ENCODE data around the gene COL1A1. TPM values are rescaled to one million over a fixed set of nuclear protein-coding genes. Genes with fewer than 3 reads are reported as not detected.

The COL1A1 gene
- total and polyA plus RNA-seq, 2 of the 13 experiments (the other 11 are each of a cell fraction or from before 2014, with no cell fraction given) = 0.05 TPM; not detected in 1

- no TSS peak for BruUV-seq (replicated peaks)
- no peak overlapping the region for H3K9ac ChIP-seq (ENCODE audit: insufficient read depth, low read depth, low read length)
- CTCF ChIA-PET (ENCODE audit: low intra/inter-chr PET ratio, low total read pairs) = interaction anchor here (0.7 to 4.0 kb wide), 3 partner anchors 30 to 51 kb away, joined by 3 to 36 read pairs (median 3); no protein-coding TSS in a partner anchor
- in situ Hi-C loops (cut with HindIII; ENCODE audit: extremely low pct_ligation_motif_present, low pct_unique_long_range_greater_than_20kb) = no loop called here
- H3K4me2 ChIP-seq (ENCODE audit: low read depth, low read length) = no peak overlapping the region
- DNase-seq (ENCODE audit: low spot score) = no peak
- no peak for ATAC-seq
- H3K36me3 ChIP-seq (replicated peaks in 1 of 2; ENCODE audit: control insufficient read depth in 1 of 2, insufficient read depth in 2 of 2, low read length in 2 of 2) = no peaks in the 10 kb centered on the region
- H3K27ac ChIP-seq (ENCODE audit: extremely low read length, insufficient read depth, low read length) = no peak overlapping the region
- no peaks in the 10 kb centered on the region for H3K9me3 ChIP-seq (ENCODE audit: low read length)
- H2AFZ ChIP-seq (ENCODE audit: low read length) = no peak overlapping the region
- POLR2A ChIA-PET = no interaction called here
- peaks cover 11 to 50% of the 10 kb centered on the region in 2 experiments; a peak in 3 of 5 replicates for H3K27me3 ChIP-seq (ENCODE audit: control insufficient read depth in 1 of 2, insufficient read depth in 2 of 2, low read length in 2 of 2)
- FAIRE-seq = no peak
- no peaks in the 10 kb centered on the region for H4K20me1 ChIP-seq (ENCODE audit: insufficient read depth, low read length)
- TF ChIP-seq BORCS8-MEF2B (CRISPR knock-in tag; IDR thresholded peaks at IDR 0.05) (no peak), ZSCAN30 (CRISPR knock-in tag; IDR thresholded peaks at IDR 0.05) (no peak), MED13 (CRISPR knock-in tag; IDR thresholded peaks at IDR 0.05) (no peak), DPF2 (CRISPR knock-in tag; IDR thresholded peaks at IDR 0.05; ENCODE audit: borderline replicate concordance, low read depth) (no peak), HNRNPL (IDR thresholded peaks at IDR 0.05; ENCODE audit: low read depth, low read length) (no peak), ZNF558 (CRISPR knock-in tag; IDR thresholded peaks at IDR 0.05; ENCODE audit: borderline replicate concordance) (no peak)
- TF ChIP-seq, protein P1, sequence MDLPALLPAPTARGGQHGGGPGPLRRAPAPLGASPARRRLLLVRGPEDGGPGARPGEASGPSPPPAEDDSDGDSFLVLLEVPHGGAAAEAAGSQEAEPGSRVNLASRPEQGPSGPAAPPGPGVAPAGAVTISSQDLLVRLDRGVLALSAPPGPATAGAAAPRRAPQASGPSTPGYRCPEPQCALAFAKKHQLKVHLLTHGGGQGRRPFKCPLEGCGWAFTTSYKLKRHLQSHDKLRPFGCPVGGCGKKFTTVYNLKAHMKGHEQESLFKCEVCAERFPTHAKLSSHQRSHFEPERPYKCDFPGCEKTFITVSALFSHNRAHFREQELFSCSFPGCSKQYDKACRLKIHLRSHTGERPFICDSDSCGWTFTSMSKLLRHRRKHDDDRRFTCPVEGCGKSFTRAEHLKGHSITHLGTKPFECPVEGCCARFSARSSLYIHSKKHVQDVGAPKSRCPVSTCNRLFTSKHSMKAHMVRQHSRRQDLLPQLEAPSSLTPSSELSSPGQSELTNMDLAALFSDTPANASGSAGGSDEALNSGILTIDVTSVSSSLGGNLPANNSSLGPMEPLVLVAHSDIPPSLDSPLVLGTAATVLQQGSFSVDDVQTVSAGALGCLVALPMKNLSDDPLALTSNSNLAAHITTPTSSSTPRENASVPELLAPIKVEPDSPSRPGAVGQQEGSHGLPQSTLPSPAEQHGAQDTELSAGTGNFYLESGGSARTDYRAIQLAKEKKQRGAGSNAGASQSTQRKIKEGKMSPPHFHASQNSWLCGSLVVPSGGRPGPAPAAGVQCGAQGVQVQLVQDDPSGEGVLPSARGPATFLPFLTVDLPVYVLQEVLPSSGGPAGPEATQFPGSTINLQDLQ (CRISPR knock-in tag; IDR thresholded peaks at IDR 0.05) = no peak
- TF ChIP-seq, protein P2, sequence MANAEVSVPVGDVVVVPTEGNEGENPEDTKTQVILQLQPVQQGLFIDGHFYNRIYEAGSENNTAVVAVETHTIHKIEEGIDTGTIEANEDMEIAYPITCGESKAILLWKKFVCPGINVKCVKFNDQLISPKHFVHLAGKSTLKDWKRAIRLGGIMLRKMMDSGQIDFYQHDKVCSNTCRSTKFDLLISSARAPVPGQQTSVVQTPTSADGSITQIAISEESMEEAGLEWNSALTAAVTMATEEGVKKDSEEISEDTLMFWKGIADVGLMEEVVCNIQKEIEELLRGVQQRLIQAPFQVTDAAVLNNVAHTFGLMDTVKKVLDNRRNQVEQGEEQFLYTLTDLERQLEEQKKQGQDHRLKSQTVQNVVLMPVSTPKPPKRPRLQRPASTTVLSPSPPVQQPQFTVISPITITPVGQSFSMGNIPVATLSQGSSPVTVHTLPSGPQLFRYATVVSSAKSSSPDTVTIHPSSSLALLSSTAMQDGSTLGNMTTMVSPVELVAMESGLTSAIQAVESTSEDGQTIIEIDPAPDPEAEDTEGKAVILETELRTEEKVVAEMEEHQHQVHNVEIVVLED (CRISPR knock-in tag; IDR thresholded peaks at IDR 0.05; ENCODE audit: borderline replicate concordance) = no peak
- intact Hi-C loops (cut with micrococcal nuclease; ENCODE audit: unreplicated experiment) = no loop called here
- H3K4me3 ChIP-seq (replicated peaks in 1 of 3; ENCODE audit: insufficient read depth in 1 of 3, low read depth in 2 of 3, low read length in 3 of 3) = no peak overlapping the region
- WGBS (ENCODE audit: low lambda C conversion rate) = 46% methylated on average over 10 of the region's 19 CpGs
- H3K4me1 ChIP-seq (ENCODE audit: insufficient read depth, low read length) = peaks cover 15% of the 10 kb centered on the region
- no peaks in the 10 kb centered on the region for H3K79me2 ChIP-seq (ENCODE audit: insufficient read depth, low read length)
Measured at GRCh38 chr17:50167371-50167770, 34.1 kb downstream of the COL1A1 start.
